Keratinocyte (primary cell): ENCODE results near the gene SMARCAL1. TPM values are rescaled to one million over a fixed set of nuclear protein-coding genes. Genes with fewer than 3 reads are reported as not detected.

Experiments
- DNase-seq: peaks from one replicate; pipeline ENCODE4 v3.0.0-alpha.2; 2011; ENCODE audit warnings: low read depth, missing footprints, low spot score
- FAIRE-seq: peaks from 2 replicates; lab custom pipeline; 2011; peaks lifted over from hg19 to GRCh38; lab: Jason Lieb, UNC
- H2AFZ ChIP-seq: 2 replicates; pipeline ENCODE4 v1.6.0; 2012; ENCODE audit warnings: low read length, control low read depth, inconsistent platforms; ENCODE audit not compliant: control insufficient read depth
- H3K27ac ChIP-seq: 2 replicates; pipeline ENCODE4 v1.5.1; 2011; ENCODE audit warnings: low read length; ENCODE audit not compliant: control insufficient read depth, insufficient read depth
- H3K27me3 ChIP-seq: 3 replicates; pipeline ENCODE4 v1.6.0; 2011; ENCODE audit warnings: low read length; ENCODE audit not compliant: control insufficient read depth, insufficient read depth; ENCODE audit errors: extremely low read depth
- H3K36me3 ChIP-seq, 2 experiments: 2 replicates in 1 of 2; 3 replicates in 1 of 2; pipeline ENCODE4 v1.5.1; 2011; ENCODE audit warnings: low read length in 2 of 2, mild to moderate bottlenecking in 1 of 2; ENCODE audit not compliant: control insufficient read depth in 2 of 2, insufficient read depth in 2 of 2; ENCODE audit errors: extremely low read depth in 1 of 2
- H3K4me1 ChIP-seq: 3 replicates; pipeline ENCODE4 v1.5.1; 2011; ENCODE audit warnings: low read length; ENCODE audit not compliant: control insufficient read depth, insufficient read depth; ENCODE audit errors: extremely low read depth
- H3K4me2 ChIP-seq: 3 replicates; pipeline ENCODE4 v1.6.0; 2011; ENCODE audit warnings: low read depth, low read length; ENCODE audit not compliant: control insufficient read depth, insufficient read depth; ENCODE audit errors: extremely low read depth
- H3K4me3 ChIP-seq, 3 experiments: fragments of 200-600 bp in 1 of 3; sonication (generic) in 1 of 3; 2 replicates in 2 of 3; 3 replicates in 1 of 3; pipeline ENCODE4 v1.5.1; 2011 to 2016; ENCODE audit warnings: low read length in 3 of 3, mild to moderate bottlenecking in 3 of 3, control low read depth in 2 of 3, inconsistent platforms in 1 of 3, low read depth in 1 of 3, mixed read lengths in 1 of 3, mixed run types in 1 of 3, moderate library complexity in 1 of 3; ENCODE audit not compliant: control insufficient read depth in 2 of 3, insufficient read depth in 2 of 3; ENCODE audit errors: extremely low read depth in 1 of 3
- H3K79me2 ChIP-seq: 2 replicates; pipeline ENCODE4 v1.6.0; 2012; ENCODE audit warnings: low read length; ENCODE audit not compliant: control insufficient read depth, insufficient read depth
- H3K9ac ChIP-seq: 3 replicates; pipeline ENCODE4 v1.6.0; 2011; ENCODE audit warnings: low read length; ENCODE audit not compliant: control insufficient read depth, insufficient read depth; ENCODE audit errors: extremely low read depth
- H3K9me1 ChIP-seq: 3 replicates; pipeline ENCODE4 v1.6.0; 2011; ENCODE audit warnings: low read length; ENCODE audit not compliant: control insufficient read depth, insufficient read depth; ENCODE audit errors: extremely low read depth
- H3K9me3 ChIP-seq: 2 replicates; pipeline ENCODE4 v1.5.1; 2012; ENCODE audit warnings: low read depth, low read length; ENCODE audit not compliant: control insufficient read depth
- H4K20me1 ChIP-seq: 3 replicates; pipeline ENCODE4 v1.6.0; 2011; ENCODE audit warnings: low read length; ENCODE audit not compliant: control insufficient read depth, insufficient read depth; ENCODE audit errors: extremely low read depth
- CTCF ChIP-seq, 3 experiments: IDR thresholded peaks in 1 of 3; conservative IDR thresholded peaks in 1 of 3; optimal IDR thresholded peaks in 1 of 3; 2 replicates in 2 of 3; 3 replicates in 1 of 3; pipeline versions ENCODE3 to v1.5.1; 2011; ENCODE audit warnings: low read length in 3 of 3, mild to moderate bottlenecking in 3 of 3, moderate library complexity in 2 of 3, control low read depth in 1 of 3, inconsistent platforms in 1 of 3; ENCODE audit not compliant: insufficient read depth in 2 of 3; ENCODE audit errors: extremely low read depth in 1 of 3
- EZH2 ChIP-seq: IDR thresholded peaks from one replicate; pipeline ENCODE4 v1.6.1; 2012; ENCODE audit warnings: inconsistent platforms, mild to moderate bottlenecking, low read length, moderate library complexity
- dilution Hi-C: fragments of 300-500 bp; cut with MboI; formaldehyde crosslinking; loops from one replicate; pipeline ENCODE4 v1.7.0; 2020; ENCODE audit warnings: low sequenced_read_pairs; ENCODE audit not compliant: extremely low pct_ligation_motif_present
- polyA plus RNA-seq, 5 experiments: library from polyadenylated mRNA; depleted of rRNA in 3 of 5; stranded (reverse) in 3 of 5; stranded (forward) in 1 of 5; unstranded in 1 of 5; fragments of >200 nt; gene quantifications; 1 replicate in 1 of 5; 2 replicates in 3 of 5; 3 replicates in 1 of 5; pipeline versions ENCODE4 v1.2.1 to v1.2.3, GENCODE V29; 2011 to 2012; ENCODE audit warnings: missing spikeins in 2 of 5, low read depth in 1 of 5, low replicate concordance in 1 of 5

Gene SMARCAL1
- polyA plus RNA-seq, 1 donor (not counting 4 experiments of a cell fraction or from before 2014, with no cell fraction given) = 26.3 TPM

DNA sequence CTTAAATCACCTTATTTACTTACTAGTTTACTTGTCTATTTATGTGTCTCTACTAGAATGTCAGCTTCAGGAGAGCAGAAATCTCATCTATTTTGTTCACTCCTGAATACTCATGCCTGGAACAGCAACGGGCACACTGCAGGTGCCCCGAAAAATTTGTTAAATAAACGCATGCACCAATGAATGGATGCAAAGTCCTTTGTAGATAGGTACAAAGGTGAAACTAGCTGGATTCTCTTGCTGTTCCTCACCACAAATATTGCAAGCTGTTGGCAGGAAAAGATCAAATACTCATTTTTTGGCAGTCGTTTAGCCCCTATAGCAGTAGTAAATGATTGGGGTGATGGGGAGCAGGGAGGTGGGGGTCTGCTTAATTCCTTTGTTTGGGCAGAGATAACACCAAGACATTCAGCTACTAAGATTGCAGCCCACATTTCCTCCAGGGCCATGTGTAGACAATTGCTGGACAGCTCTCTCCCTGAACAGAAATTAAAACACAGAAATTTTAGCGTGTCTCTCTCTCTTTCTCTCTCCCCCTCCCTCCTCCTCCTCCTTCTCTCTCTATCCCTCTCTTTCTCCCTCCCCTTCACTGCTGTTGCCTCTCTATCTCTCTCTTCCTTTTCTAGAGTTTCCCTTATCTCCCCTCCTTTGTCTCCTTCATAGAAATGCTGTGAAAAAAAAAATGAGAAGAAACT, 45.4 kb upstream of the SMARCAL1 start:
- DNase-seq (no peak), FAIRE-seq (no peak)
- Histone ChIP-seq H3K9me3 (no peaks in the 10 kb centered on the region), H3K27me3 (no peaks in the 10 kb centered on the region), H4K20me1 (no peaks in the 10 kb centered on the region), H3K4me1 (peaks cover 48% of the 10 kb centered on the region), H3K36me3 (no peaks in the 10 kb centered on the region), H3K9me1 (peaks cover 5% of the 10 kb centered on the region), H2AFZ (no peak overlapping the region), H3K4me3 (no peak overlapping the region), H3K27ac (no peak overlapping the region), H3K79me2 (peaks cover 12% of the 10 kb centered on the region), H3K4me2 (no peak overlapping the region), H3K9ac (no peak overlapping the region)
- dilution Hi-C loops = no loop called here
- no peak for TF ChIP-seq CTCF (optimal IDR thresholded peaks at IDR 0.05 in 1 of 3, IDR thresholded peaks at IDR 0.05 in 1 of 3, conservative IDR thresholded peaks at IDR 0.05 in 1 of 3; ENCODE audit: extremely low read depth in 1 of 3, insufficient read depth in 2 of 3, low read length in 3 of 3)
- TF ChIP-seq EZH2 = no peak

DNA sequence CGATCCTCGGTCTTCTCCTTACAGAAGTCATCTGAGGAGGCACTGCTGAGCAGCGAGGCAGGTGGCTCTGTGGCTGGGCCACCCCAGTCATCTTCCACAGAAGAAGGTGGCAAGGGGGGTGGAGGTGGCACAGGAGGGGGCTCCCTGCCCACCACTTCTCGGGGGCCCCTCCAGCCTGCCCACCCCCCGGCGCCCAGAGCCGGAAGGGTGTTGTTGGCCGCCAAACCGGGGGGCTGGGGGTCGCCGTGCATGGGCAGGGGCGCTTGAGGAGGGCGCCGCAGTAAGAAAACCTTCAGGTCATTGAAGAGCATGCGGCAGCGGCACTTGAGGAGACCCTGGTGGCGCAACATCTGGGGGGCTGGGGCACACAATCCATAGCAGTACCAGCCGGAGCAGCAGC, 42.5 kb upstream of the SMARCAL1 start:
- no peak overlapping the region for H3K9ac ChIP-seq
- no peak for FAIRE-seq
- H3K9me3 ChIP-seq = no peaks in the 10 kb centered on the region
- no peak overlapping the region for H2AFZ ChIP-seq
- no peaks in the 10 kb centered on the region for H3K27me3 ChIP-seq
- H3K9me1 ChIP-seq = peaks cover 5% of the 10 kb centered on the region
- dilution Hi-C loops = no loop called here
- H3K4me1 ChIP-seq = peaks cover 50% of the 10 kb centered on the region
- H3K79me2 ChIP-seq = peaks cover 5% of the 10 kb centered on the region
- peaks cover 3% of the 10 kb centered on the region for H4K20me1 ChIP-seq
- TF ChIP-seq EZH2 = no peak
- no peak for TF ChIP-seq CTCF (optimal IDR thresholded peaks at IDR 0.05 in 1 of 3, IDR thresholded peaks at IDR 0.05 in 1 of 3, conservative IDR thresholded peaks at IDR 0.05 in 1 of 3; ENCODE audit: extremely low read depth in 1 of 3, insufficient read depth in 2 of 3, low read length in 3 of 3)
- H3K36me3 ChIP-seq = no peaks in the 10 kb centered on the region
- H3K4me3 ChIP-seq = peak overlapping the region in 1 of 3 experiments; percentile 77
- peak overlapping the region; percentile 99 for H3K4me2 ChIP-seq
- no peak for DNase-seq
- no peak overlapping the region for H3K27ac ChIP-seq
